ENCODE data around the gene GNS. TPM values are rescaled to one million over a fixed set of nuclear protein-coding genes. Genes with fewer than 3 reads are reported as not detected.

Gene GNS
- total RNA-seq, 1 experiment from 2014 or later: 54.7 TPM

DNA sequence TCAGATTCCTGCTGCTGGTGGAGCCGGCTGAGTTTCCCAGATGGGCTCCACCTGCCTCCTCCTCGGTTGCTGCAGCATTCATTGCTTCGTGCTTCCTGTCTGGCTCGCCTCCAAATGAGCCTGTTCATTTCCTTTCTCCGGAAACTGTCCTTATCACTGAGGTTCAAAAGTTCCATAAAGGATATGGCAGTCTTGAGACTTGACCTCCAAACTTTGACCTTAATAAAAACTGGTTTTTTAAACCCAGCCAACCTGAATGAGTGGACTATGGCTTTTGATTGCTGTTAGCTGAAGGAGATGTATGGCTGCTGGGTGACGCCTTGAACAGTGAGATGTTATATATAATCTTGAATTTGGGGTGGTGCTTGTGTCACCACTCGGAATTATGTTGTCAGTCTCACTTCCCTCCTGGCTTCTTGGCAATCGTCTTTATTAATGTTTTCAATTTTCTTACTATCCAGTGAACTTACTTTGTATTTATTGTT lies 86.2 kb downstream of the GNS start:
- CTCF ChIA-PET: interaction anchor here (1.4 kb wide), 1 partner anchor 62 kb away, joined by 4 read pairs; no protein-coding TSS in a partner anchor
- H3K27me3 Mint-ChIP-seq (ENCODE audit: insufficient read depth, unreplicated experiment): no peaks in the 10 kb centered on the region
- TF ChIP-seq, protein P1, sequence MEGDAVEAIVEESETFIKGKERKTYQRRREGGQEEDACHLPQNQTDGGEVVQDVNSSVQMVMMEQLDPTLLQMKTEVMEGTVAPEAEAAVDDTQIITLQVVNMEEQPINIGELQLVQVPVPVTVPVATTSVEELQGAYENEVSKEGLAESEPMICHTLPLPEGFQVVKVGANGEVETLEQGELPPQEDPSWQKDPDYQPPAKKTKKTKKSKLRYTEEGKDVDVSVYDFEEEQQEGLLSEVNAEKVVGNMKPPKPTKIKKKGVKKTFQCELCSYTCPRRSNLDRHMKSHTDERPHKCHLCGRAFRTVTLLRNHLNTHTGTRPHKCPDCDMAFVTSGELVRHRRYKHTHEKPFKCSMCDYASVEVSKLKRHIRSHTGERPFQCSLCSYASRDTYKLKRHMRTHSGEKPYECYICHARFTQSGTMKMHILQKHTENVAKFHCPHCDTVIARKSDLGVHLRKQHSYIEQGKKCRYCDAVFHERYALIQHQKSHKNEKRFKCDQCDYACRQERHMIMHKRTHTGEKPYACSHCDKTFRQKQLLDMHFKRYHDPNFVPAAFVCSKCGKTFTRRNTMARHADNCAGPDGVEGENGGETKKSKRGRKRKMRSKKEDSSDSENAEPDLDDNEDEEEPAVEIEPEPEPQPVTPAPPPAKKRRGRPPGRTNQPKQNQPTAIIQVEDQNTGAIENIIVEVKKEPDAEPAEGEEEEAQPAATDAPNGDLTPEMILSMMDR (IDR thresholded peaks at IDR 0.05; ENCODE audit: unreplicated experiment): no peak
- H3K27ac Mint-ChIP-seq (ENCODE audit: low read depth, unreplicated experiment): peak overlapping the region; percentile 74
- H3K4me3 Mint-ChIP-seq (ENCODE audit: unreplicated experiment): peak overlapping the region; percentile 38
- POLR2A ChIA-PET: interaction anchor here (0.6 to 5.4 kb wide), 3 partner anchors 7 to 123 kb away, joined by 3 to 56 read pairs (median 3); partner anchors contain the start of gene RASSF3
- peak; percentile 70 for DNase-seq (ENCODE audit: unreplicated experiment)
- no TSS peak for BruUV-seq (replicated peaks)
- H3K36me3 Mint-ChIP-seq (ENCODE audit: insufficient read depth, unreplicated experiment): no peaks in the 10 kb centered on the region
- peaks cover 62% of the 10 kb centered on the region for H3K4me1 Mint-ChIP-seq (ENCODE audit: insufficient read depth, unreplicated experiment)
- intact Hi-C loops (cut with micrococcal nuclease): no loop called here
- no peaks in the 10 kb centered on the region for H3K9me3 Mint-ChIP-seq (ENCODE audit: unreplicated experiment)

- peak overlapping the region; percentile 60 for H3K4me3 Mint-ChIP-seq (ENCODE audit: unreplicated experiment)
- peak overlapping the region; percentile 88 for H3K27ac Mint-ChIP-seq (ENCODE audit: low read depth, unreplicated experiment)
- DNase-seq (ENCODE audit: unreplicated experiment): peak; percentile 28
- intact Hi-C loops (cut with micrococcal nuclease): loop anchor here (1.0 to 2.0 kb wide), 2 partner anchors 8 to 61 kb away; partner anchors contain the start of gene RASSF3
- H3K4me1 Mint-ChIP-seq (ENCODE audit: insufficient read depth, unreplicated experiment): peaks cover 60% of the 10 kb centered on the region
- no peaks in the 10 kb centered on the region for H3K36me3 Mint-ChIP-seq (ENCODE audit: insufficient read depth, unreplicated experiment)
- TSS peak; percentile 61 for BruUV-seq (replicated peaks)
- TF ChIP-seq, protein P1 (IDR thresholded peaks at IDR 0.05; ENCODE audit: unreplicated experiment): no peak
- ChIA-PET POLR2A (interaction anchor here (0.7 to 5.4 kb wide), 6 partner anchors 8 to 62 kb away, joined by 3 to 56 read pairs (median 4); partner anchors contain the start of gene RASSF3), CTCF (interaction anchor here (1.4 kb wide), 1 partner anchor 61 kb away, joined by 4 read pairs; no protein-coding TSS in a partner anchor)
- no peaks in the 10 kb centered on the region for H3K27me3 Mint-ChIP-seq (ENCODE audit: insufficient read depth, unreplicated experiment)
- H3K9me3 Mint-ChIP-seq (ENCODE audit: unreplicated experiment): no peaks in the 10 kb centered on the region
These were observed 87.5 kb downstream of the GNS start for GRCh38 chr12:64671681-64672080.

- TF ChIP-seq, protein P1 (IDR thresholded peaks at IDR 0.05; ENCODE audit: unreplicated experiment): no peak
- ChIA-PET CTCF (interaction anchor here (1.3 kb wide), 1 partner anchor 28 kb away, joined by 3 read pairs; no protein-coding TSS in a partner anchor), POLR2A (interaction anchor here (0.7 to 5.4 kb wide), 8 partner anchors 8 to 61 kb away, joined by 3 to 56 read pairs (median 5); partner anchors contain the start of gene RASSF3)
- intact Hi-C loops (cut with micrococcal nuclease): loop anchor here (1.0 to 2.0 kb wide), 2 partner anchors 8 to 60 kb away; partner anchors contain the start of gene RASSF3
- TSS peak; percentile 62 for BruUV-seq (replicated peaks)
- DNase-seq (ENCODE audit: unreplicated experiment): peak; percentile 81
- Mint-ChIP-seq H3K4me1 (ENCODE audit: insufficient read depth, unreplicated experiment) (peaks cover 64% of the 10 kb centered on the region), H3K9me3 (ENCODE audit: unreplicated experiment) (no peaks in the 10 kb centered on the region), H3K27me3 (ENCODE audit: insufficient read depth, unreplicated experiment) (no peaks in the 10 kb centered on the region), H3K36me3 (ENCODE audit: insufficient read depth, unreplicated experiment) (no peaks in the 10 kb centered on the region), H3K27ac (ENCODE audit: low read depth, unreplicated experiment) (peak overlapping the region; percentile 88), H3K4me3 (ENCODE audit: unreplicated experiment) (peak overlapping the region; percentile 60)
These were observed 88.1 kb downstream of the GNS start for GRCh38 chr12:64670919-64671639.

DNA sequence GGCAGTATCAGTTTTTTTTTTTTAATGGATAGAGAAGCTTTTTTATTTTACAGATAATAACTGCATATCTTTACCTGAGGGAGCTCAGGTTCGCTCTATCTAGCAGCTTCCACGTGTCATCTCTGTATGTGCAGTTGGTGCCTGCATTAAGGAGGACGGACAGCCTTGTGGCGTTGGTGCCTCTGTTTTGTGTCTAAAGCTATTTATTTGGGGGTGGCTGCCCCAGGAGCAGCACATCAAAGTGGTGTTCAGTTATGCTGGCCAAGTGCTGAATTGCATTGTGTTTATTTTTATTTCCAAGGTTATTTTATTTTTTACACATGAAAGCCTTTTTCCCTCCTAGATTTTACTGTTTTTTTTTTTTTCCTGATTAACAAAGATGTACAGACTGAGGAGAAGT lies 89.2 kb downstream of the GNS start:
- Mint-ChIP-seq H3K27ac (ENCODE audit: low read depth, unreplicated experiment) (peak overlapping the region; percentile 88), H3K4me1 (ENCODE audit: insufficient read depth, unreplicated experiment) (peaks cover 65% of the 10 kb centered on the region), H3K9me3 (ENCODE audit: unreplicated experiment) (no peaks in the 10 kb centered on the region), H3K36me3 (ENCODE audit: insufficient read depth, unreplicated experiment) (no peaks in the 10 kb centered on the region), H3K27me3 (ENCODE audit: insufficient read depth, unreplicated experiment) (no peaks in the 10 kb centered on the region), H3K4me3 (ENCODE audit: unreplicated experiment) (no peak overlapping the region)
- POLR2A ChIA-PET: interaction anchor here (0.6 to 5.4 kb wide), 8 partner anchors 9 to 74 kb away, joined by 3 to 56 read pairs (median 7); partner anchors contain the start of gene RASSF3
- no TSS peak for BruUV-seq (replicated peaks)
- CTCF ChIA-PET: interaction anchor here (0.5 to 2.4 kb wide), 12 partner anchors 9 to 816 kb away, joined by 3 to 10 read pairs (median 4); no protein-coding TSS in a partner anchor
- intact Hi-C loops (cut with micrococcal nuclease): loop anchor here (2.0 kb wide), 1 partner anchor 59 kb away; the partner anchor contains the start of gene RASSF3
- TF ChIP-seq, protein P1 (IDR thresholded peaks at IDR 0.05; ENCODE audit: unreplicated experiment): no peak
- no peak for DNase-seq (ENCODE audit: unreplicated experiment)

All from MCF 10A (cell line).